CD4-positive, alpha-beta T cell treated with Interferon alpha-2 for 1 hour (primary cell): Measurements from ENCODE around the gene MTRR.
A peak's percentile ranks its signal among the peaks of the same experiment; 100 is the strongest.
"Not testable (repeated sequence)": the region's sequence is repeated elsewhere in the genome, so short reads cannot be mapped to it uniquely, and the experiment has no call there.

ENCODE experiments used
- DNase-seq, 2 donors: peaks; one replicate each; pipeline ENCODE4 v3.0.0-alpha.2; 2020 to 2022

Gene MTRR

DNA sequence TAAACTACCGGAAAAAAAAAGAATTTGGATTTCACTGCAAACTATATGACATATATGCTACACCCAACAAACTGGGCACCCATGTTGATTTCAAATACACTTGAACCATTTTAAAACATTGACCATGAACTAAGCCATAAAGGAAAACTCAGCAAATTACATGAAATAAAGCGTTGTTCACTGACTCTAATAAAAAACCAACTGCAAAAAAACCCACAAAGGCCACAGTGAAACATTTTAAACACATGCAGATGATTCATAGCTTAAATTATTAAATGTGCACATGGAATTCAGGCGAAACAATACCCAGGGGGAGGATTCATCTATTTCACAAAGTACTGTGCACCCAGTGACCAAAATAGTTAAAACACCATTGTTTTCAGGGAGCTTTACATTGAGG is 33.3 kb downstream of the MTRR start:
- DNase-seq: no peak

DNA sequence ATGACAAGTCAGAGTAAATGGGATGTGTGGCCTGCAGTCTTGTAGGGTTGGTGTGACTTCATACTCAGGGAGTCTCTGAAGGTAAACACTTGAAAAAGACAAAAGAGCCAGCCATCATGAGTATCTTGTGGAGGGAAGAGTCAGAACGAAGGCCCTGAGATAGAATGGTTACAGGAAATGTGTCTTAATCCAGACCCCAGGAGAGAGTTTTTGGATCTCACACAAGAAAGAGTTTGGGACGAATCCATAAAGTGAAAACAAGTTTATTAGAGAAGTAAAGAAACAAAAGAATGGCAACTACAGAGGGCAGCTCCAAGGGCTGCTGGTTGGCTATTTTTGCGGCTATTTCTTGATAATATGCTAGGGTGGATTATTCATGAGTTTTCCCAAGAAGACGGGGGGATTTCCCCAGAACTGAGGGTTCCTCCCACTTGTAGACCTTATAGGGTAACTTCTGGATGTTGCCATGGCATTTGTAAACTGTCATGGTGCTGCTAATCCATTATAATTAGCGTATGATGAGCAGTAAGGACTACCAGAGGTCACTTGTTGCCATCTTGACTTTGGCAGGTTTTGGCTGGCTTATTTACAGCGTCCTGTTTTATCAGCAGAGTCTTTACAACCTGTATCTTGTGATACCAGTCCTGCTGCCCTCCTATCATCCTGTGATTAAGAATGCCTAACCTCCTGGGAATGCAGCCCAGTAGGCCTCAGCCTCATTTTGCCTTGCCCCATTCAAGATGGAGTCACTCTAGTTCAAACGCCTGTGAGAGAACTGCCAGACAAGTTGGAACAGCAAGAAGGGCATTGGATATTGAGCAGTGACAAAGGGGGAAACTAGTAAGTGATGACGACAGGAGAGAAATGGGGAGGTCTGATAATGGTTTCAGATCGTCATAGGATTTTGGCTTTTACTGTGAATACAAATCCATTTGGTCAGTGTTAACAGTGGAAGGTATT is 34.0 kb downstream of the MTRR start:
- DNase-seq: no peak

DNA sequence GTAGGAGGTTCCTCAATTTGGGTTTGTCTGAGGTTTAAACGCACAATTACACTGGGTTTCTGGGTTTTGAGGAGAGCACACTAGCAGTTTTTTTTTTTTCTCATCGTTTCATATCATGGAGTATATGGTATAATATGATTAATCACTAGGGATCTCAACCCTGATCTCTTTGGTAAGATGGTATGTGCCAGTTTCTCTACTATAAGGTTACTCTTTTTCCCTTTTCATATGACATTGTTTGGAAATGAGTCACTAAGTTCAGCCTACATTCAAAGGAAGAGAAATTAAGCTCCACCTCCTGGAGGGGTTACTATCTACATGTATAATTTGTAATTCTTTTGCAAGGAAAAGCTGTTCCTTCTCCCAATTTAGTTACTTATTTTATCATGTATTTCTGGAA is 35.2 kb downstream of the MTRR start:
- DNase-seq: no peak

- no peak for DNase-seq
These were observed 38.7 kb downstream of the MTRR start for GRCh38 chr5:7907612-7908011.

- DNase-seq: no peak
These were observed 39.4 kb downstream of the MTRR start for GRCh38 chr5:7908317-7908716.

DNA sequence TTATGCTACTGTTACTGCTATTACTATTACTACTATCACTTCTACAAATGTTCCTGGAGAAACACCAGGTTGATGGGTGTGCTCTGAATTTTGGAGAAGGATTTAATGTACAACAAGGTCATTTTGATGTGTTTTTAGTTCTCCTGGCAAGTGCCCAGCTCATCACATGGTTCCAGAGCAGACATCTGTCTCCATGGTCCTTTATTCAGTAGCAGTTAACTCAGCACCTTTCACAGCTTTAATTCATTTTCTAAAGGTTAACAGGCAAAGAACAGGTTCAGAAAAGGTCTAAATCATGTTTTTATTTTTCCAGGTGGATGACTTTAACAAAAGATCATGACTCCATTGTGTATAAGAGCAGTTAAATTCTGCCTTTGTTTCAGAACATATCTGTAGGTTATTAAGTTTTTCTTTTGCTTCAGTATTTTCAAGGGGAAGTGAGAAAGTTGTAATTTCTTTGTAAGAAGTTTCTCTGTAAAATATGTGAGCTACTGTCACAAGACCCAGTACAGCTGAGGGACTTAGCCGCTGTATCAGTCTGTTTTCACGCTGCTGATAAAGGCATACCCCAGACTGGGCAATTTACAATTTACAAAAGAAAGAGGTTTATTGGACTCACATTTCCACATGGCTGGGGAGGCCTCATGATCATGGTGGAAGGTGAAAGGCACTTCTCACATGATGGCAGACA is 41.9 kb downstream of the MTRR start:
- DNase-seq: no peak

- not testable (repeated sequence) for DNase-seq
These were observed 42.5 kb downstream of the MTRR start for GRCh38 chr5:7911429-7911771.

DNA sequence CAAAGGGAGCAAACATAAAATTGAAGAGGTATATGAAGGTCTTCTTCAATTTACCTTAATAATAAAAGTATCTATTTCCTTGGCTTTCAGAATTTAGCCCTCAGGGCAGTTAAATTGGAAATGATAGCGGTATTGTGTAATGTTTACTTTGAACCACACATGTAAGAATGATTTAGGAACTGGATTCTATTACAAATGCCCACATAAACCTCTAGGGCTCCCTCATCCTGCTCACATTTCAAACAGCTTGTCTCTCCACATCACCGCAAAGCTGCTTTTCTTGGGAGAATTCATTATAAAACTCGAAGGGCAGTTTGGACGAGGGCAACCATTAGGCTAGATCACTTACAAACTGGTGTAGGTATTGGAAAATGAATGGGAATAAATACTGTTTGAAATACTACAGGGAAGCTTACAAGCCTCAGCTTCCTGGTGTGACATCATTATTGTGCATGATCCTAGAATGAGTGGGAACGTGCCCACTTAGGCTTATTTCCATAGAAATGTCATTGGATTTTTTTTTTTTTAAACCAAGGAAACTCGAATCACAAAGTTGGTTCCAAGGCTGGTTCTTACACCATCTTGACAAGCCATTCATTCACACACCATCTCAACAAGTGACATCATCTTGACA is 47.3 kb downstream of the MTRR start:
- DNase-seq: no peak

DNA sequence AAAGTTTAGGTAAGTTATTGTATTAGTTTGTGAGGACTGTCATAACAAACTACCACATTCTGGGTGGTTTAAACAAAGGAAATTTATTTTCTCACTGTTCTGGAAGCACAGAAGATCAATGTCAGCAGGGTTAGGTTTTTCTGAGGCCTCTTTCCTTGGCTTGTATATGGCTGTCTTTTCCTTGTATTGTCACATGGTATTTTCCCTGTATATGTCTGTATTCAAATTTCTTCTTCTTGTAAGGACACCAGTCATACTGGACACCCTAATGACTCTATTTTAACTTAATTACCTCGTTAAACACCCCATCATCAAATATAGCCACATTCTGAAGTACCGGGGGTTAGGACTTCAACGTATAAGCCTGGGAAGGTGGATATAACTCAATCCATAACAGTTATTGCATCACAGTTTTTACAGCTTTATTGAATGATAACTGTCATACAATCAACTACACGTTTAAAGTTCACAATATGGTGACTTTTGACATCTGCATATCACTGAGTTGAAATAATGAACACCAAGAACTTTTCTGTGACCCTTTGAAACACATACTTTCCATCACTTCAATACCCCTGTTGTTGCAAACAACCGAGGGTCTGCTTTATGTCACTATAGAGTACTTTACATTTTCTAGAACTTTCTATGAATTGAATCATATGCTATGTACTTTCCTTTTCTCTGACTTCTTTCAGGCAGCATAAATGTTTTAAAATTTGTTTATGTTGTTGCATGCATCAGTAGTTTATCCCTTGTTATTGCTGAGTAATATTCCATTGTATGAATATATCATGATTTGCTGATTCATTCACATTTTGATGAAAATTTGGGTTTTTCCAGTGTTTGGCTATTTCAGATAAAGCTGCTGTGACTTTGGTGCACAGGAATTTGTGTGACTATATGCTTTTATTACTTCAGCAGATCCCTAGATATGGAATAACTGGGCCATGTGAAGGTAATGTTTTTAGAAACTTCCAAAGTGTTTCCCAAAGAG is 48.5 kb downstream of the MTRR start:
- no peak for DNase-seq

DNA sequence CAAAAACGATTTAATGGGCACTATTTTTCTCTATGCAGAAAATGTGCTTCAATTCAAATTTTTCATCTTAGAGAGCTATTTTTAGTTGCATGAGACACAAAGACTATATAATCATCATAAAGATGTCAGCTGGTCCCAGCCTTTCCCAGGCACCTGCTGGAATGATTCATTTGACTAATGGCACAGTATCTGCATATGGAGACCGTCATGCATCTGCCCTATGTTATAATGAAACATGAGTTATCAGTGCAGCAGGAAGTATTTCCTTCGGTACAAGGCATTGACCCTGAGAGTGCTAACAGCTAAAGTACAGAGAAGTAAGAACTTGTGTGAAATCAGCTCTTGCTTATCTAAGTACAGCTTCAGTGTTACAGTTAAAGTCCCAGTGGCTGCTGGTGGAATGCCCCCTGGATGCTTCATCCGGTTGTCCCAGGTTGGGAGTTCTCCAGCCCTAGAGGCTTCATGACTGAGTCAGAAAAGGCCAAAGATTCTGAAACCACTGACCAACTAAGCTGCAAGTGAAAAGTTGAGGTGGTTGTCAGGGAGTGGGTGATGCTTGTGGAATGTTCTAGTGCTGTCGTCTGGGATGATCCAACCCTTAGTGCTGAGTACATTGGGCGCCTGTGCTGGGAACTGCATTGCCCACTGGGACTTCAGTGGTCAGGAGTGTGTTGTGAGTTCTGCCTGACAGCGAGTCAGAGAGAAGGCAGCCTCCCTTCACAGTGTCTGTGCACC is 57.2 kb downstream of the MTRR start:
- DNase-seq: no peak

DNA sequence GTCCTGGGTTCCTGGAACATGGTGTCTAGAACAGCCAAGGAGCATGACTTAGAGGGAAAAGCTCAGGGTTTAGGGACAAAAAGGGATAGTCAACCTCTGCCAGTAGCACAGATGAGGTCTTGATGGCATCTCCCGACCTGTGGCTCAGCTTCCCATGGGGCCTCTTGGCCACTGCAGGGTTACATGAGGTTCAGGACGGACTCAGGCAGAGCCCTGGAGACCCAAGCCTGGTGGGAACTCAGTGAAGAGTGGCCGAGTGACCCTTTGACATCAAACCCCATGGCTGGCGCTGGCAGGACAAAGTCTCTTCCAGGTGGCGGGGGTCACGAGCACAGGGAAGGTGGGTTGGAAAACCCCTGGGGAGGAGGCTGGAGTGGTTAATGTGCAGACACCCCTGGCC is 57.8 kb downstream of the MTRR start:
- DNase-seq: no peak

- DNase-seq: peak in 1 of 2 donors; percentile 46
These were observed 58.8 kb downstream of the MTRR start for GRCh38 chr5:7927466-7928375.

DNA sequence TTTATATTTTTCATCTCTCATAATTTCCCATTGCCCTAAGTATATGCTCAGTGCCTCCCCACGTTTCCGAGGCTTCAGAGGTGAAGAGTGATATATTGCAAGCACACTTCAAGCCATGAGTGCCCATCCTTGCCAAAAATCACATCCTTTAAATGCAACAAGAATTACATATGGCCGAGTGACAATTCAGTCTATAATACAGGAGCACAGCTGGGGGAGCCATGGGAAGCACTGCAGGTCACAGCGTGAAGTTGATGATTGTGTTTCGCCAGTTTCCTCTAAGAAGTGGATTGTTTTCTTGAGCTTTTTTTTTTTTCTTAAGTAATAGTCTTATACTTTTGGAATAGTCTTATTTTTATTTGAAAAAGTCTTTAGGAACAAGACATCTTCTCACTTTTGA is 61.1 kb downstream of the MTRR start:
- no peak for DNase-seq

DNA sequence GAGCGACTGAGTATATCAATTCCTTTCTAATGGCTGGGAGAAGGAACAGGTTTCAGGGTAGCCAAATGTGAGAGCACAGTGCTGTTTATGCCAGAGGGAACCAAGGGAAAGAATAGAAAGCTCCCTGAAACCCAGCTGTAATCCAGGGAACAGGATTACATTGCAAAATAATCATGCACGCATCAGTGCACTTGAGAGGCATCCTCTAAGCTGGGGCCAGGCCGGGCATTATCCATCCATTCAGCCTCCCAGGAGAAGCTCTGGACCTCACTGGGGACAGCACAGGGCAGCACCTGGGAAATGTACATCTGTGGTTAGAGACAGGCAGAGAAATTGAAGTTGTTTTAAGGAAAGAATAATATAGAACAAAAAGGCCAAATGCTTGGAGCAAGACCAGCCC is 72.7 kb downstream of the MTRR start:
- no peak for DNase-seq

DNA sequence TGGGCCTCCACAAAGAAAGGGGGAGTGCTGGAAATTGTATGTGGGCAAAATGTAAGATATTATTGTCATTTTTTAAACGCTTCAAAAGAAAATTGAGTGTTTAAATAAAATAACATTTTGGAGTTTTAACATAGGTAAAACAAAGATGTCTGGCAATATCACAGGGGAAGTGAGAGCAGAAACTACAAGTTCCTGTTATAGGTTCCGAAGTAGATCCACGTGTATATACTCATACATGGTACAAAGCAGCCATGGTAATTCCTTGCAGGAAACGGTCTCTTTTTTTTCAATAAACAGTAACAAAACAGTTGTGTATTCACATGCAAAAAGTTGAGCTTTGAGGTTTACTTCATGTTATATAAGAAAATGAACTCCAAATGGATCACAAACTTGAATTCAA is 78.4 kb downstream of the MTRR start:
- no peak for DNase-seq
